Vagina (tissue), 2 donors: ENCODE measurements around the gene CAMKK1. TPM values are rescaled to one million over a fixed set of nuclear protein-coding genes. Genes with fewer than 3 reads are reported as not detected.

Source experiments
- DNase-seq, 2 donors: peaks; one replicate each; pipeline ENCODE4 v3.0.0-alpha.2; 2017; ENCODE audit errors: extremely low spot score in 2 of 2
- H3K27ac ChIP-seq: fragments of 200-600 bp; sonication (generic); one replicate; pipeline ENCODE4 v1.5.1; 2019
- H3K27me3 ChIP-seq: fragments of 200-600 bp; sonication (generic); one replicate; pipeline ENCODE4 v1.5.1; 2019
- H3K36me3 ChIP-seq, 2 donors: fragments of 200-600 bp; sonication (generic); one replicate each; pipeline ENCODE4 v1.5.1; 2017 to 2019
- H3K4me1 ChIP-seq: fragments of 200-600 bp; sonication (generic); one replicate; pipeline ENCODE4 v1.5.1; 2019
- H3K4me3 ChIP-seq, 2 donors: fragments of 200-600 bp; sonication (generic); 1 replicate in 1 of 2; 2 replicates in 1 of 2; pipeline ENCODE4 v1.5.1; 2016 to 2019
- H3K9me3 ChIP-seq: fragments of 200-600 bp; sonication (generic); one replicate; pipeline ENCODE4 v1.5.1; 2019
- CTCF ChIP-seq, 3 experiments: fragments of 450-650 bp in 2 of 3; fragments of 200-600 bp in 1 of 3; sonication (generic) in 1 of 3; IDR thresholded peaks; one replicate each; pipeline ENCODE4 v1.5.1; 2017 to 2019; ENCODE audit warnings: antibody characterized with exemption in 3 of 3, mild to moderate bottlenecking in 2 of 3, moderate library complexity in 2 of 3
- POLR2A ChIP-seq, 2 donors: fragments of 450-650 bp; IDR thresholded peaks; one replicate each; pipeline ENCODE4 v1.6.1; 2017; ENCODE audit warnings: antibody characterized with exemption in 2 of 2, mild to moderate bottlenecking in 2 of 2, moderate library complexity in 2 of 2
- POLR2AphosphoS5 ChIP-seq, 2 donors: sonication (generic); formaldehyde crosslinking; IDR thresholded peaks; one replicate each; pipeline ENCODE4 v1.9.0; 2017; ENCODE audit warnings: antibody characterized with exemption in 2 of 2, mild to moderate bottlenecking in 2 of 2, low read depth in 1 of 2; ENCODE audit not compliant: insufficient read depth in 1 of 2
- intact Hi-C: fragments of 100-400 bp; cut with DNase I; formaldehyde crosslinking; loops from one replicate; pipeline ENCODE4 v1.15.1; 2023
- total RNA-seq: library from RNA; depleted of rRNA; stranded (reverse); fragments of >200 nt; gene quantifications from one replicate; pipeline ENCODE4 v1.2.3, GENCODE V29; 2016

CAMKK1 gene
- total RNA-seq, 1 donor from 2014 or later: 12.0 TPM

- intact Hi-C loops: no loop called here
- no peak for DNase-seq
- no peaks in the 10 kb centered on the region for H3K36me3 ChIP-seq
- H3K4me1 ChIP-seq: no peaks in the 10 kb centered on the region
- no peaks in the 10 kb centered on the region for H3K9me3 ChIP-seq
- no peak overlapping the region for H3K4me3 ChIP-seq
- TF ChIP-seq CTCF (IDR thresholded peaks at IDR 0.05): no peak
- TF ChIP-seq POLR2A (IDR thresholded peaks at IDR 0.05): no peak
- TF ChIP-seq POLR2AphosphoS5 (IDR thresholded peaks at IDR 0.05; ENCODE audit: insufficient read depth in 1 of 2, low read depth in 1 of 2): no peak
- H3K27me3 ChIP-seq: no peaks in the 10 kb centered on the region
- no peak overlapping the region for H3K27ac ChIP-seq
These were observed 33.0 kb upstream of the CAMKK1 start for GRCh38 chr17:3925684-3926485.

GRCh38 chr17:3924512-3925350 lies 31.9 kb upstream of the CAMKK1 start:
- Histone ChIP-seq H3K9me3 (no peaks in the 10 kb centered on the region), H3K4me3 (no peak overlapping the region), H3K4me1 (no peaks in the 10 kb centered on the region), H3K27me3 (no peaks in the 10 kb centered on the region), H3K27ac (no peak overlapping the region), H3K36me3 (no peaks in the 10 kb centered on the region)
- no peak for DNase-seq
- intact Hi-C loops: no loop called here
- no peak for TF ChIP-seq POLR2AphosphoS5 (IDR thresholded peaks at IDR 0.05; ENCODE audit: insufficient read depth in 1 of 2, low read depth in 1 of 2)
- no peak for TF ChIP-seq CTCF (IDR thresholded peaks at IDR 0.05)
- TF ChIP-seq POLR2A (IDR thresholded peaks at IDR 0.05): no peak

- Histone ChIP-seq H3K36me3 (no peaks in the 10 kb centered on the region), H3K4me1 (no peaks in the 10 kb centered on the region), H3K27me3 (no peaks in the 10 kb centered on the region), H3K4me3 (no peak overlapping the region), H3K9me3 (no peaks in the 10 kb centered on the region), H3K27ac (no peak overlapping the region)
- no peak for DNase-seq
- TF ChIP-seq POLR2AphosphoS5 (IDR thresholded peaks at IDR 0.05; ENCODE audit: insufficient read depth in 1 of 2, low read depth in 1 of 2) (no peak), POLR2A (IDR thresholded peaks at IDR 0.05) (no peak), CTCF (IDR thresholded peaks at IDR 0.05) (no peak)
- intact Hi-C loops: no loop called here
These were observed 30.8 kb upstream of the CAMKK1 start for GRCh38 chr17:3923466-3924190.

GRCh38 chr17:3922765-3923164 lies 29.9 kb upstream of the CAMKK1 start:
- no peak for TF ChIP-seq CTCF (IDR thresholded peaks at IDR 0.05)
- no peak for TF ChIP-seq POLR2AphosphoS5 (IDR thresholded peaks at IDR 0.05; ENCODE audit: insufficient read depth in 1 of 2, low read depth in 1 of 2)
- TF ChIP-seq POLR2A (IDR thresholded peaks at IDR 0.05): no peak
- H3K27me3 ChIP-seq: no peaks in the 10 kb centered on the region
- H3K27ac ChIP-seq: no peak overlapping the region
- H3K36me3 ChIP-seq: no peaks in the 10 kb centered on the region
- no peaks in the 10 kb centered on the region for H3K4me1 ChIP-seq
- H3K4me3 ChIP-seq: no peak overlapping the region
- DNase-seq: no peak
- H3K9me3 ChIP-seq: no peaks in the 10 kb centered on the region
- intact Hi-C loops: no loop called here
